BJ (cell line): ENCODE results near the gene RIC1. TPM values are rescaled to one million over a fixed set of nuclear protein-coding genes. Genes with fewer than 3 reads are reported as not detected.
"Not testable (repeated sequence)": the region's sequence is repeated elsewhere in the genome, so short reads cannot be mapped to it uniquely, and the experiment has no call there.

ENCODE experiments used
- CTCF ChIA-PET: fragments of 350-600 bp; formaldehyde crosslinking; extraction: SDS; loops from one replicate; lab custom pipeline; 2021; ENCODE audit warnings: antibody characterized with exemption, inconsistent platforms; lab: Yijun Ruan, JAX
- POLR2A ChIA-PET: fragments of 300-600 bp; sonication (Branson Sonifier 250); formaldehyde crosslinking; extraction: SDS; loops from one replicate; lab custom pipeline; 2021; ENCODE audit warnings: antibody characterized with exemption; lab: Charles Lee
- DNase-seq: peaks from one replicate; pipeline ENCODE4 v3.0.0-alpha.2; 2011; ENCODE audit warnings: low read depth
- H3K27me3 ChIP-seq: 2 replicates; pipeline ENCODE4 v1.6.0; 2011; ENCODE audit warnings: low read length; ENCODE audit not compliant: control insufficient read depth, insufficient read depth
- H3K36me3 ChIP-seq: 2 replicates; pipeline ENCODE4 v1.5.1; 2011; ENCODE audit warnings: low read length; ENCODE audit not compliant: control insufficient read depth, insufficient read depth
- H3K4me3 ChIP-seq: 2 replicates; pipeline ENCODE4 v1.5.1; 2011; ENCODE audit warnings: low read depth, mild to moderate bottlenecking, control low read depth, low read length
- polyA plus RNA-seq: library from polyadenylated mRNA; depleted of rRNA; stranded (reverse); fragments of >200 nt; gene quantifications from 2 replicates; pipeline ENCODE4 v1.2.3, GENCODE V29; 2011
- TF ChIP-seq, protein P1 (sequence below): IDR thresholded peaks from 2 replicates; pipeline ENCODE4 v1.5.1; 2011; ENCODE audit warnings: low read depth, mild to moderate bottlenecking, control low read depth, inconsistent platforms, low read length, moderate library complexity; ENCODE audit not compliant: insufficient read depth

RIC1 gene
- polyA plus RNA-seq, 1 experiment = 52.3 TPM

DNA sequence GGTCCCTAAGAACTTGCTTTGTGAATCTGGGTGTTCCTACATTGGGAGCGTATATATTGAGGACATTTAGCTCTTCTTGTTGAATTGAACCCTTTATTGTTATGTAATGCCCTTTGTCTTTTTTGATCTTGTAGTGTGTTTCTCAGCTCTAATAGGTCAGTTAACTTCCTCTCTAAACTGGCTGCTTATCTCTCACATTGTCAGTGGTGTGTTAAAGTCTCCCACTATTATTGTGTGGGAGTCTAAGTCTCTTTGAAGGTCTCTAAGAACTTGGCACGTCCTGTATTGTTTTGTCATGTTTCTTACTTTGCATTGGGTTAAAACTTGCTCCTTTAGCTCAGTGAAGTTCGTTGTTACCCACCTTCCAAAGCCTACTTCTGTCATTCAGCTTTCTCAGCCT is 36.2 kb downstream of the RIC1 start:
- TF ChIP-seq, protein P1, sequence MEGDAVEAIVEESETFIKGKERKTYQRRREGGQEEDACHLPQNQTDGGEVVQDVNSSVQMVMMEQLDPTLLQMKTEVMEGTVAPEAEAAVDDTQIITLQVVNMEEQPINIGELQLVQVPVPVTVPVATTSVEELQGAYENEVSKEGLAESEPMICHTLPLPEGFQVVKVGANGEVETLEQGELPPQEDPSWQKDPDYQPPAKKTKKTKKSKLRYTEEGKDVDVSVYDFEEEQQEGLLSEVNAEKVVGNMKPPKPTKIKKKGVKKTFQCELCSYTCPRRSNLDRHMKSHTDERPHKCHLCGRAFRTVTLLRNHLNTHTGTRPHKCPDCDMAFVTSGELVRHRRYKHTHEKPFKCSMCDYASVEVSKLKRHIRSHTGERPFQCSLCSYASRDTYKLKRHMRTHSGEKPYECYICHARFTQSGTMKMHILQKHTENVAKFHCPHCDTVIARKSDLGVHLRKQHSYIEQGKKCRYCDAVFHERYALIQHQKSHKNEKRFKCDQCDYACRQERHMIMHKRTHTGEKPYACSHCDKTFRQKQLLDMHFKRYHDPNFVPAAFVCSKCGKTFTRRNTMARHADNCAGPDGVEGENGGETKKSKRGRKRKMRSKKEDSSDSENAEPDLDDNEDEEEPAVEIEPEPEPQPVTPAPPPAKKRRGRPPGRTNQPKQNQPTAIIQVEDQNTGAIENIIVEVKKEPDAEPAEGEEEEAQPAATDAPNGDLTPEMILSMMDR = no peak
- DNase-seq = no peak
- no peak overlapping the region for H3K4me3 ChIP-seq
- H3K27me3 ChIP-seq = no peaks in the 10 kb centered on the region
- ChIA-PET POLR2A (no interaction called here), CTCF (interaction anchor here (1.1 kb wide), 1 partner anchor 36 kb away, joined by 3 read pairs; no protein-coding TSS in a partner anchor)
- peaks cover 3% of the 10 kb centered on the region; the same call in 1 of the 2 replicates for H3K36me3 ChIP-seq

DNA sequence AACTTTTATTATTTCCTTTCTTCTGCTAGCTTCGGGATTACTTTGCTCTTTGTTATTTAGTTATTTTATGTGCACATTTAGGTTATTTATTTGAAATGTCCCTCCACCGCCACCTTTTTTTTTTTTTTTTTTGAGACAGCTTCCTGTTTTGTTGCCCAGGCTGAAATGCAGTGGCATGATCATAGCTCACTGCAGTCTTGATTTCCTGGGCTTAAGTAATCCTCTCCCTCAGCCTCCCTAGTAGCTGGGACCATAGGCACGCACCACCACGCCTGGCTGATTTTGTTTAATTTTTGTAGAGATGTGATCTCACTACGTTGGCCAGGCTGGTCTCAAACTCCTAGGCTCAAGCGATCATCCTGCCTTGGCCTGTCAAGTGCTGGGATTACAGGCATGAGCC is 38.5 kb downstream of the RIC1 start:
- ChIA-PET POLR2A (no interaction called here), CTCF (no interaction called here)
- DNase-seq = no peak
- TF ChIP-seq, protein P1 = no peak
- H3K36me3 ChIP-seq = peaks cover 3% of the 10 kb centered on the region; the same call in 1 of the 2 replicates
- H3K4me3 ChIP-seq = no peak overlapping the region
- H3K27me3 ChIP-seq = no peaks in the 10 kb centered on the region

DNA sequence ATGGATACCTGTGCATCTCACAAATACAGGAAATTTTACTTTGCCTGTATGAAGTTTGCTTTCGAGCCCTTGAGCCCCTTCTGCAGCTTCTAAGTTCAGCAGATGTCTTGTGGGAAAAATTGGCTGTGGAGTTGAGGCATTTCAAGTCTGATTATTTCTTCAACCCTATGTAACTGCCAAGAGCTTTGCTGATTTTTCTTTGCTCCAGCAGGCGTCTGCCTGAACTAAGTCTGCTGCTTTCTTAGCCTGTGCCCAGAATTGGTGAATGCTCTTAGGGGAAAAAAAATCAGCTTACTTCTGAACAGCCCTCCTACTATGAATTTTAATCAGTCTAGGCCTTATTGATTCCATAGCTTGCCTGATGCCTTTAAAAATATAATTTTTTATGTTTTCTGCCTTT is 41.2 kb downstream of the RIC1 start:
- POLR2A ChIA-PET = interaction anchor here (0.6 kb wide), 1 partner anchor 43 kb away, joined by 3 read pairs; no protein-coding TSS in a partner anchor
- CTCF ChIA-PET = no interaction called here
- Histone ChIP-seq H3K4me3 (no peak overlapping the region), H3K36me3 (peaks cover 3% of the 10 kb centered on the region; the same call in 1 of the 2 replicates), H3K27me3 (no peaks in the 10 kb centered on the region)
- TF ChIP-seq, protein P1 = no peak
- DNase-seq = no peak

DNA sequence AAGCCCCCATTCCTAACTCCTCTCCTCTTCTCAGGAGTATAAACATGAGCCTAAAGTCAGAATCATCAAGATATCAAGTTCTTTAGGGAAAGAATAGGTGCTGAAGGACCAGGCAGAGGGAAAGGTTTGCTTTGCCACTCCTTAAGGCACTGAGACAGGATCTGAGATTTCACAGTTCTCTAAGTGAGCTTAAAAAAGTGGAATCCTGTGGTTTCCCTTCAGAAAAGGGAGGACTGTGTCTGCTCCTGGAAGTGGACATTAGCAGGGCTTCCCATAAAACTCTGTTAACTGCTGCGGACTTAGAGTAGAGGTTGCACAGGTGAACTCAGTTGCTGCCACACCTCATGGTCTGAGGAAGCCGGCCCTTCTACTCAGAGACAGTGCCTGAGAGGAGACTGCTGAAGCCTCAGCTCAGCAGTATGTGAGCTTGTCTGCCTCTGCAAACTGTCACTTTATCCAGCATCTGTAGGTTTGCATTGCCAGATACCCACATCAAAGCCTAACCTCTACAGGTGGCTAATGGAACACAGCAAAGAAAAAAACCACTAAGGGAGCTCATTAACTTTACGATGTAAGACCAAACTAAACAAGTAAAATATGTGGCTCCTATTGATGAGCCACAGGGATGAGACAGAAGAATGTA is 42.9 kb downstream of the RIC1 start:
- POLR2A ChIA-PET = interaction anchor here (0.5 kb wide), 1 partner anchor 217 kb away, joined by 3 read pairs; no protein-coding TSS in a partner anchor
- TF ChIP-seq, protein P1 = no peak
- CTCF ChIA-PET = no interaction called here
- Histone ChIP-seq H3K36me3 (no peaks in the 10 kb centered on the region), H3K27me3 (no peaks in the 10 kb centered on the region), H3K4me3 (no peak overlapping the region)
- no peak for DNase-seq

DNA sequence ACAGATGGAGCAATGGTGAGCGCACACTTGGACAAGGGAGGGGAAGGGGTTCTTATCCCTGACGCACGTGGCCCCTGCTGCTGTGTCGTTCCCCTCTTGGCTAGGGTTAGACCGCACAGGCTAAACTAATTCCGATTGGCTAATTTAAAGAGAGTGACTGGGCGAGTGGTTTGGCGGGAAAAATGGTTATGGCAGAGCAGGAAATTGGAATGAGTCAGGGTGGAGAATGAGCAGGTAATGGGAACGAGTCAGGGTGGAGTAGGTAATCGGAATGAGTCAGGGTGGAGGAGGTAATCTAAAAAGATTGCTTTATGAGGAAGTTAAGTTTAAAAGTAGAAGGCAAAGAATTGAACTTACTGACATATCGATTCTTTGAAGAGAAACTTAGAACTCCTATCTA is 46.1 kb downstream of the RIC1 start:
- DNase-seq, CTCF ChIA-PET, H3K4me3 ChIP-seq, H3K36me3 ChIP-seq, POLR2A ChIA-PET, H3K27me3 ChIP-seq: not testable (repeated sequence)

DNA sequence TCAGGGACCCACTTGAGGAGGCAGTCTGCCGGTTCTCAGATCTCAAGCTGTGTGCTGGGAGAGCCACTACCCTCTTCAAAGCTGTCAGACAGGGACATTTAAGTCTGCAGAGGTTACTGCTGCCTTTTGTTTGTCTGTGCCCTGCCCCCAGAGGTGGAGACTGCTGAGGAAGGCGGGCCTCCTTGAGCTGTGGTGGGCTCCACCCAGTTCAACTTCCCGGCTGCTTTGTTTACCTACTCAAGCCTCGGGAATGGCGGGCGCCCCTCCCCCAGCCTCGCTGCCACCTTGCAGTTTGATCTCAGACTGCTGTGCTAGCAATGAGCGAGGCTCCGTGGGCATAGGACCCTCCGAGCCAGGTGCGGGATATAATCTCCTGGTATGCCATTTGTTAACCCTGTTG is 54.7 kb downstream of the RIC1 start:
- H3K4me3 ChIP-seq, H3K27me3 ChIP-seq, POLR2A ChIA-PET, CTCF ChIA-PET, DNase-seq, H3K36me3 ChIP-seq: not testable (repeated sequence)
